Activated CD8-positive, alpha-beta memory T cell treated with anti-CD3 and anti-CD28 coated beads for 48 hours (primary cell): Measurements from ENCODE around the gene MYOM3.
"Not testable (repeated sequence)": the region's sequence is repeated elsewhere in the genome, so short reads cannot be mapped to it uniquely, and the experiment has no call there.

Experiments
- DNase-seq, 3 experiments: peaks; one replicate each; pipeline ENCODE4 v3.0.0-alpha.2; 2020; ENCODE audit warnings: low read depth in 2 of 3, low spot score in 2 of 3

The MYOM3 gene

GRCh38 chr1:24043345-24044032 is 68.4 kb downstream of the MYOM3 start:
- DNase-seq = no peak

GRCh38 chr1:24042315-24042714 is 69.6 kb downstream of the MYOM3 start:
- DNase-seq = no peak

GRCh38 chr1:24036088-24036487 is 75.8 kb downstream of the MYOM3 start:
- no peak for DNase-seq

GRCh38 chr1:24032981-24033380 is 79.0 kb downstream of the MYOM3 start:
- no peak for DNase-seq

- not testable (repeated sequence) for DNase-seq
Observed at GRCh38 chr1:24030976-24031516, 80.9 kb downstream of the MYOM3 start.

- no peak for DNase-seq
Observed at GRCh38 chr1:24027838-24028468, 84.0 kb downstream of the MYOM3 start.

- DNase-seq = no peak
Observed at GRCh38 chr1:24022581-24023361, 89.2 kb downstream of the MYOM3 start.

GRCh38 chr1:24021403-24022266 is 90.3 kb downstream of the MYOM3 start:
- DNase-seq = no peak

- DNase-seq = no peak
Observed at GRCh38 chr1:24020470-24020869, 91.5 kb downstream of the MYOM3 start.

- no peak for DNase-seq
Observed at GRCh38 chr1:24020025-24020424, 91.9 kb downstream of the MYOM3 start.

- no peak for DNase-seq
Observed at GRCh38 chr1:24018611-24019580, 93.0 kb downstream of the MYOM3 start.

- no peak for DNase-seq
Observed at GRCh38 chr1:24015221-24016210, 96.4 kb downstream of the MYOM3 start.

GRCh38 chr1:24012878-24013277 is 99.1 kb downstream of the MYOM3 start:
- not testable (repeated sequence) for DNase-seq

- no peak for DNase-seq
Observed at GRCh38 chr1:24010650-24011049, 101.3 kb downstream of the MYOM3 start.

- DNase-seq = no peak
Observed at GRCh38 chr1:24009406-24009805, 102.5 kb downstream of the MYOM3 start.

- DNase-seq = not testable (repeated sequence)
Observed at GRCh38 chr1:24008574-24009184, 103.3 kb downstream of the MYOM3 start.

GRCh38 chr1:24007079-24007478 is 104.9 kb downstream of the MYOM3 start:
- no peak for DNase-seq
